GM21367 (cell line): ENCODE data around the gene SH3BGRL2.
A peak's percentile ranks its signal among the peaks of the same experiment; 100 is the strongest.
"Not testable (repeated sequence)": the region's sequence is repeated elsewhere in the genome, so short reads cannot be mapped to it uniquely, and the experiment has no call there.

Experiments used
- ATAC-seq: cut with Tn5 transposase; IDR thresholded peaks from one replicate; pipeline ENCODE4 v1.9.1; 2021; ENCODE audit not compliant: unreplicated experiment

The SH3BGRL2 gene

GRCh38 chr6:79648328-79648727, 17.2 kb downstream of the SH3BGRL2 start:
- ATAC-seq, result no peak

- ATAC-seq, result no peak
Observed at GRCh38 chr6:79649016-79649415, 17.9 kb downstream of the SH3BGRL2 start.

- ATAC-seq, result no peak
Observed at GRCh38 chr6:79650950-79651349, 19.8 kb downstream of the SH3BGRL2 start.

- no peak for ATAC-seq
Observed at GRCh38 chr6:79656134-79656533, 25.0 kb downstream of the SH3BGRL2 start.

- no peak for ATAC-seq
Observed at GRCh38 chr6:79657238-79657637, 26.1 kb downstream of the SH3BGRL2 start.

GRCh38 chr6:79663655-79664054, 32.5 kb downstream of the SH3BGRL2 start:
- not testable (repeated sequence) for ATAC-seq

GRCh38 chr6:79665725-79666551, 34.8 kb downstream of the SH3BGRL2 start:
- ATAC-seq, result no peak

GRCh38 chr6:79666634-79667033, 35.5 kb downstream of the SH3BGRL2 start:
- ATAC-seq, result no peak

- no peak for ATAC-seq
Observed at GRCh38 chr6:79668381-79668780, 37.3 kb downstream of the SH3BGRL2 start.

- ATAC-seq, result no peak
Observed at GRCh38 chr6:79669766-79670165, 38.6 kb downstream of the SH3BGRL2 start.

- no peak for ATAC-seq
Observed at GRCh38 chr6:79670789-79671188, 39.7 kb downstream of the SH3BGRL2 start.

GRCh38 chr6:79671600-79672266, 40.6 kb downstream of the SH3BGRL2 start:
- ATAC-seq, result peak; percentile 60

GRCh38 chr6:79672631-79673111, 41.5 kb downstream of the SH3BGRL2 start:
- no peak for ATAC-seq

GRCh38 chr6:79673947-79674346, 42.8 kb downstream of the SH3BGRL2 start:
- ATAC-seq, result no peak

- no peak for ATAC-seq
Observed at GRCh38 chr6:79676785-79677736, 45.9 kb downstream of the SH3BGRL2 start.

GRCh38 chr6:79682682-79683081, 51.6 kb downstream of the SH3BGRL2 start:
- not testable (repeated sequence) for ATAC-seq

- no peak for ATAC-seq
Observed at GRCh38 chr6:79684876-79685275, 53.7 kb downstream of the SH3BGRL2 start.

GRCh38 chr6:79686707-79687309, 55.7 kb downstream of the SH3BGRL2 start:
- no peak for ATAC-seq

- ATAC-seq, result no peak
Observed at GRCh38 chr6:79687759-79688158, 56.6 kb downstream of the SH3BGRL2 start.

- no peak for ATAC-seq
Observed at GRCh38 chr6:79694156-79694555, 63.0 kb downstream of the SH3BGRL2 start.
